ENCODE data around the gene USP36. TPM values are rescaled to one million over a fixed set of nuclear protein-coding genes. Genes with fewer than 3 reads are reported as not detected.

Gene USP36
- 59.8 to 72.7 TPM (median 65.3 TPM) in 5 replicates for total RNA-seq (2022; extraction: Qiagen RNA extraction; ENCODE audit: low read depth)

DNA sequence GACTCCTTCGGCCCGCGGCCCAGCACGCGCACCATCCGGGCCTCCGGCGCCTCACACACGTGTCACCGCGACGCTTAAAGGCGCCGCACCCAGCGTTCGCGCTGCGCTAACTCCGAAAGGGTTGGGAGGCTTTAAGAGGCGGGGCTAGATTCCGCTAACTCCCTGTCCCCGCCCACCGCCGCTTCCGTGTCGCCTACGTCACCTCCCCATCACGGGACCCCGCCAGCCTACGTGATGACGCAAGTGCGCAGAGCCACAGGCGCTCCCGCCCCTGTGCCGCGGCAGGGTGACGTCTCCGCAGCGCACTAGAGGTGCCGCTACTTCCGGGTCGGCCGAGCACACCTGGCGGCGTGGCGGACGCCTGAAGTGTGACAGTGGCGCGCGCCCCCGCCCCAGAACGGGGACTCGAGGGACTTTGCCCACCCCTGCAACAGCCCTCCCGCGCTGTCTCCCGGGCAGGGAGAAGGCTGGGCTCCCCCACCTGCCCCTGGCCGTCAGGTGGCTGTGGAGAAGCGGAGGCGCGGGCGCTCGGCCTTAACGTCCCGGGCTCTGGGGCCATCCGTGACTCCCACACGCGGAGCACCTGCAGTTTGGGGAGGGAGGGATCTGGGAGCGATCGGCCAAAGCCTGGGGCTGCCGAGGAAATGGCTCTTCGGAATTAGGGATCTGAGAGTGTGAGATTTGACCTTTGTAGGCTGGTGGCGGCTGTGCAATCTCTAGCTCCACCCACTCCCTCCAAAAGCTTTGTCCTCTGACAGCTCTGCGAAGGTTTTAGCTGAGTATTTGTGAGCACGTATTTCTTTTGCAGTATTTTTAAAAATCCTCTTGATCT is at the start of gene USP36:
Gene USP36 (minus strand): TSS at position 35 of the 832 bp plus-strand sequence. CDS start 4,451 bp downstream, outside the sequence.

GRCh38 chr17:78781893-78782304 is 58.7 kb downstream of the USP36 start, which contains the start of gene CYTH1:
Gene CYTH1 (minus strand): TSS chr17:78782273. CDS start chr17:78782223, 50 bp downstream.

Other genes with a start within 250 kb of the USP36 start
- 42.2 to 50.7 TPM (median 43.2 TPM) in 5 replicates for gene CYTH1, start 58.5 kb downstream of the USP36 start, total RNA-seq (2022; extraction: Qiagen RNA extraction; ENCODE audit: low read depth)
- 0.27 to 0.71 TPM (median 0.55 TPM) in 5 replicates for gene CEP295NL, start 62.4 kb upstream of the USP36 start, total RNA-seq (2022; extraction: Qiagen RNA extraction; ENCODE audit: low read depth)
- 182 to 238 TPM (median 207 TPM) in 5 replicates for gene TIMP2, start 84.6 kb upstream of the USP36 start, total RNA-seq (2022; extraction: Qiagen RNA extraction; ENCODE audit: low read depth)
- gene LGALS3BP, start 139.1 kb upstream of the USP36 start, total RNA-seq (2022; extraction: Qiagen RNA extraction; ENCODE audit: low read depth): 69.3 to 92.3 TPM (median 80.3 TPM) in 5 replicates
- 68.8 to 89.4 TPM (median 88.8 TPM) in 5 replicates for gene CANT1, start 168.9 kb upstream of the USP36 start, total RNA-seq (2022; extraction: Qiagen RNA extraction; ENCODE audit: low read depth)
- gene C1QTNF1, start 183.4 kb upstream of the USP36 start, total RNA-seq (2022; extraction: Qiagen RNA extraction; ENCODE audit: low read depth): 33.5 to 41.6 TPM (median 39.2 TPM) in 5 replicates
- gene ENGASE, start 234.0 kb upstream of the USP36 start, total RNA-seq (2022; extraction: Qiagen RNA extraction; ENCODE audit: low read depth): 13.3 to 26.2 TPM (median 23.0 TPM) in 5 replicates